IMR-90 (cell line): ENCODE measurements around the gene DENND6B. TPM values are rescaled to one million over a fixed set of nuclear protein-coding genes. Genes with fewer than 3 reads are reported as not detected.

Experiments used
- ATAC-seq: fragments of 200-7000 bp; cut with Tn5 transposase; 2 replicates; pipeline ENCODE4 v1.9.1; 2020; ENCODE audit warnings: low read depth, mild to moderate bottlenecking, moderate library complexity
- BruUV-seq: library from RNA; stranded (reverse); fragments of 400-500 nt; replicated peaks from 2 replicates; lab custom pipeline; 2021; lab: Mats Ljungman, UMichigan
- CTCF ChIA-PET: fragments of 300-600 bp; formaldehyde crosslinking; extraction: SDS; loops from one replicate; lab custom pipeline; 2021; ENCODE audit warnings: antibody characterized with exemption; lab: Yijun Ruan, JAX
- POLR2A ChIA-PET: fragments of 300-600 bp; sonication (Branson Sonifier 250); formaldehyde crosslinking; loops from one replicate; lab custom pipeline; 2022; ENCODE audit warnings: antibody characterized with exemption; ENCODE audit not compliant: unreplicated experiment; lab: Charles Lee
- DNase-seq: peaks from one replicate; pipeline ENCODE4 v3.0.0; 2013
- H2AFZ ChIP-seq: replicated peaks from 2 replicates; pipeline ENCODE3; 2013; ENCODE audit warnings: low read length, mild to moderate bottlenecking; ENCODE audit not compliant: poor library complexity
- H2AK5ac ChIP-seq: 2 replicates; pipeline ENCODE4 v1.6.1; 2013; ENCODE audit warnings: low read depth, low read length, inconsistent platforms
- H2AK9ac ChIP-seq: replicated peaks from 2 replicates; pipeline ENCODE3; 2013; ENCODE audit warnings: mild to moderate bottlenecking, low read depth, low read length, moderate library complexity; ENCODE audit not compliant: poor library complexity
- H2BK120ac ChIP-seq: 2 replicates; pipeline ENCODE4 v1.6.1; 2013; ENCODE audit warnings: low read depth, low read length, inconsistent platforms
- H2BK15ac ChIP-seq: 3 replicates; pipeline ENCODE4 v1.6.1; 2013; ENCODE audit warnings: low read depth, low read length, inconsistent platforms
- H2BK20ac ChIP-seq: 2 replicates; pipeline ENCODE4 v1.6.1; 2013; ENCODE audit warnings: low read depth, mild to moderate bottlenecking, inconsistent platforms, low read length, moderate library complexity
- H2BK5ac ChIP-seq: 2 replicates; pipeline ENCODE4 v1.6.1; 2013; ENCODE audit warnings: mild to moderate bottlenecking, low read depth, low read length, inconsistent platforms; ENCODE audit not compliant: poor library complexity, severe bottlenecking
- H3K14ac ChIP-seq: replicated peaks from 2 replicates; pipeline ENCODE4 v1.6.1; 2013; ENCODE audit warnings: low read depth, low read length, inconsistent platforms
- H3K18ac ChIP-seq: 2 replicates; pipeline ENCODE4 v1.6.1; 2013; ENCODE audit warnings: low read depth, low read length, control low read depth
- H3K23ac ChIP-seq: 2 replicates; pipeline ENCODE4 v1.6.1; 2013; ENCODE audit warnings: low read depth, low read length, inconsistent platforms
- H3K27ac ChIP-seq: 2 replicates; pipeline ENCODE4 v1.5.1; 2013; ENCODE audit warnings: mild to moderate bottlenecking, control low read depth, low read length; ENCODE audit not compliant: insufficient read depth
- H3K27me3 ChIP-seq: 2 replicates; pipeline ENCODE4 v1.6.1; 2013; ENCODE audit warnings: low read length; ENCODE audit not compliant: control insufficient read depth, insufficient read depth
- H3K36me3 ChIP-seq: 2 replicates; pipeline ENCODE4 v1.6.1; 2013; ENCODE audit warnings: low read length, mixed read lengths; ENCODE audit not compliant: control insufficient read depth, insufficient read depth
- H3K4ac ChIP-seq: 2 replicates; pipeline ENCODE4 v1.6.1; 2013; ENCODE audit warnings: low read depth, low read length, inconsistent platforms
- H3K4me1 ChIP-seq: 2 replicates; pipeline ENCODE4 v1.6.1; 2013; ENCODE audit warnings: low read length, mixed read lengths; ENCODE audit not compliant: control insufficient read depth, insufficient read depth
- H3K4me2 ChIP-seq: 2 replicates; pipeline ENCODE4 v1.6.1; 2013; ENCODE audit warnings: low read depth, mild to moderate bottlenecking, control low read depth, low read length, moderate library complexity
- H3K4me3 ChIP-seq: 2 replicates; pipeline ENCODE4 v1.5.1; 2013; ENCODE audit warnings: low read depth, mild to moderate bottlenecking, control low read depth, low read length, moderate library complexity; ENCODE audit not compliant: insufficient read depth
- H3K56ac ChIP-seq: 2 replicates; pipeline ENCODE4 v1.6.1; 2013; ENCODE audit warnings: low read length, inconsistent platforms; ENCODE audit not compliant: insufficient read depth; ENCODE audit errors: extremely low read depth
- H3K79me1 ChIP-seq, 2 experiments: 2 replicates each; pipeline ENCODE4 v1.6.1; 2013; ENCODE audit warnings: low read length in 2 of 2, inconsistent platforms in 1 of 2, low read depth in 1 of 2
- H3K9ac ChIP-seq: 2 replicates; pipeline ENCODE4 v1.6.1; 2013; ENCODE audit warnings: low read depth, low read length, control low read depth
- H3K9me1 ChIP-seq: 2 replicates; pipeline ENCODE4 v1.6.1; 2013; ENCODE audit warnings: low read length, inconsistent platforms; ENCODE audit not compliant: insufficient read depth
- H3K9me3 ChIP-seq: 2 replicates; pipeline ENCODE4 v1.6.1; 2013; ENCODE audit warnings: low read length; ENCODE audit not compliant: control insufficient read depth, insufficient read depth
- H4K20me1 ChIP-seq: 2 replicates; pipeline ENCODE4 v1.6.1; 2013; ENCODE audit warnings: low read length, inconsistent platforms; ENCODE audit not compliant: insufficient read depth
- H4K5ac ChIP-seq: 2 replicates; pipeline ENCODE4 v1.6.1; 2013; ENCODE audit warnings: mild to moderate bottlenecking, low read depth, low read length, control low read depth
- H4K8ac ChIP-seq, 2 experiments: 2 replicates each; pipeline ENCODE4 v1.6.1; 2013; ENCODE audit warnings: low read depth in 2 of 2, low read length in 2 of 2, control low read depth in 1 of 2, inconsistent platforms in 1 of 2
- H4K91ac ChIP-seq: 2 replicates; pipeline ENCODE4 v1.6.1; 2013; ENCODE audit warnings: low read depth, low read length, inconsistent platforms; ENCODE audit not compliant: insufficient read depth
- BHLHE40 ChIP-seq: fragments of 150-350 bp; IDR thresholded peaks from 2 replicates; pipeline ENCODE4 v1.6.1; 2016; ENCODE audit warnings: mild to moderate bottlenecking, low read depth, low read length
- CEBPB ChIP-seq: IDR thresholded peaks from 2 replicates; pipeline ENCODE4 v1.6.1; 2012; ENCODE audit warnings: low read depth, low read length, improper control_type of control experiment
- MAFK ChIP-seq: IDR thresholded peaks from 2 replicates; pipeline ENCODE4 v1.6.1; 2012; ENCODE audit warnings: low read depth, low read length, improper control_type of control experiment
- MAZ ChIP-seq: IDR thresholded peaks from 2 replicates; pipeline ENCODE4 v1.6.1; 2012; ENCODE audit warnings: low read depth, mild to moderate bottlenecking, low read length, improper control_type of control experiment, moderate library complexity, borderline replicate concordance
- MXI1 ChIP-seq: IDR thresholded peaks from 2 replicates; pipeline ENCODE4 v1.6.1; 2012; ENCODE audit warnings: low read depth, mild to moderate bottlenecking, low read length, moderate library complexity, borderline replicate concordance
- POLR2A ChIP-seq: IDR thresholded peaks from 2 replicates; pipeline ENCODE4 v1.6.1; 2012; ENCODE audit warnings: mild to moderate bottlenecking, low read depth, low read length
- RAD21 ChIP-seq: IDR thresholded peaks from 2 replicates; pipeline ENCODE4 v1.6.1; 2012; ENCODE audit warnings: low read length, improper control_type of control experiment
- RFX5 ChIP-seq: IDR thresholded peaks from 2 replicates; pipeline ENCODE4 v1.8.0; 2012; ENCODE audit warnings: low read depth, mild to moderate bottlenecking, low read length, moderate library complexity
- WGBS, 2 experiments: methylation state at CpG; one replicate each; pipeline versions ENCODE4 v1.1.5 to v1.1.7; 2013; ENCODE audit warnings: missing lambda C conversion rate in 2 of 2; ENCODE audit not compliant: insufficient read length in 1 of 2; ENCODE audit errors: extremely low coverage in 2 of 2; 5-methylcytosine and 5-hydroxymethylcytosine counted together
- dilution Hi-C: fragments of 300-500 bp; cut with HindIII; formaldehyde crosslinking; loops from one replicate; pipeline ENCODE4 v1.14.3; 2018; ENCODE audit warnings: low sequenced_read_pairs; ENCODE audit not compliant: unreplicated experiment
- in situ Hi-C: fragments of 300-500 bp; cut with MboI; formaldehyde crosslinking; loops from 3 replicates; pipeline ENCODE4 v1.14.3; 2019; ENCODE audit warnings: low sequenced_read_pairs, inconsistent platforms, mixed read lengths
- intact Hi-C: fragments of 100-400 bp; cut with micrococcal nuclease; formaldehyde crosslinking; loops from 2 replicates; pipeline ENCODE4 v1.10.0; 2022
- polyA plus RNA-seq, 3 experiments: library from polyadenylated mRNA; depleted of rRNA; stranded (reverse); fragments of >200 nt; gene quantifications; 2 replicates each; pipeline ENCODE4 v1.2.3, GENCODE V29; 2012; ENCODE audit warnings: low replicate concordance in 1 of 3
- total RNA-seq: library from RNA; depleted of rRNA; stranded (reverse); fragments of >200 nt; gene quantifications from 2 replicates; pipeline ENCODE4 v1.2.3, GENCODE V29; 2012
- TF ChIP-seq, protein P1 (sequence below): fragments of 150-350 bp; IDR thresholded peaks from 2 replicates; pipeline ENCODE4 v1.6.1; 2017; ENCODE audit warnings: mild to moderate bottlenecking, antibody characterized with exemption, low read length, low read depth
- TF ChIP-seq, protein P2 (sequence below): fragments of 150-350 bp; IDR thresholded peaks from 2 replicates; pipeline ENCODE4 v1.6.1; 2016; ENCODE audit warnings: low read depth, mild to moderate bottlenecking, low read length, moderate library complexity, borderline replicate concordance

DENND6B gene
- total and polyA plus RNA-seq, 2 of the 4 experiments (the other 2 are of a cell fraction), result 0.36 to 4.9 TPM

GRCh38 chr22:50338042-50338573 is 11.3 kb upstream of the DENND6B start:
- BruUV-seq, result no TSS peak

More at GRCh38 chr22:50338042-50338573, 11.3 kb upstream of the DENND6B start:
- H2AFZ ChIP-seq, result peak overlapping the region; percentile 67
- no peak overlapping the region for H2BK15ac ChIP-seq
- TF ChIP-seq RFX5 (no peak), MAZ (no peak), MXI1 (no peak), POLR2A (no peak), CEBPB (no peak), BHLHE40 (no peak), MAFK (no peak), RAD21 (no peak)
- TF ChIP-seq, protein P1, sequence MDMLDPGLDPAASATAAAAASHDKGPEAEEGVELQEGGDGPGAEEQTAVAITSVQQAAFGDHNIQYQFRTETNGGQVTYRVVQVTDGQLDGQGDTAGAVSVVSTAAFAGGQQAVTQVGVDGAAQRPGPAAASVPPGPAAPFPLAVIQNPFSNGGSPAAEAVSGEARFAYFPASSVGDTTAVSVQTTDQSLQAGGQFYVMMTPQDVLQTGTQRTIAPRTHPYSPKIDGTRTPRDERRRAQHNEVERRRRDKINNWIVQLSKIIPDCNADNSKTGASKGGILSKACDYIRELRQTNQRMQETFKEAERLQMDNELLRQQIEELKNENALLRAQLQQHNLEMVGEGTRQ, result no peak
- TF ChIP-seq, protein P2, sequence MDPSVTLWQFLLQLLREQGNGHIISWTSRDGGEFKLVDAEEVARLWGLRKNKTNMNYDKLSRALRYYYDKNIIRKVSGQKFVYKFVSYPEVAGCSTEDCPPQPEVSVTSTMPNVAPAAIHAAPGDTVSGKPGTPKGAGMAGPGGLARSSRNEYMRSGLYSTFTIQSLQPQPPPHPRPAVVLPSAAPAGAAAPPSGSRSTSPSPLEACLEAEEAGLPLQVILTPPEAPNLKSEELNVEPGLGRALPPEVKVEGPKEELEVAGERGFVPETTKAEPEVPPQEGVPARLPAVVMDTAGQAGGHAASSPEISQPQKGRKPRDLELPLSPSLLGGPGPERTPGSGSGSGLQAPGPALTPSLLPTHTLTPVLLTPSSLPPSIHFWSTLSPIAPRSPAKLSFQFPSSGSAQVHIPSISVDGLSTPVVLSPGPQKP, result no peak
- no peak overlapping the region for H2BK20ac ChIP-seq
- in situ Hi-C loops, result no loop called here
- peaks cover 34% of the 10 kb centered on the region for H3K9me1 ChIP-seq
- no peaks in the 10 kb centered on the region for H3K36me3 ChIP-seq
- H3K14ac ChIP-seq, result no peak overlapping the region; the same call in 1 of the 2 replicates
- dilution Hi-C loops, result no loop called here
- ChIA-PET CTCF (no interaction called here), POLR2A (no interaction called here)
- peaks cover 2% of the 10 kb centered on the region; the same call in 1 of the 2 replicates for H3K4me1 ChIP-seq
- no peak for DNase-seq
- H3K18ac ChIP-seq, result no peak overlapping the region
- WGBS, 2 experiments, result 97% methylated on average over 5 of the region's 5 CpGs; no CpG with 5 or more reads in 1 of the 2 experiments
- H3K9me3 ChIP-seq, result no peaks in the 10 kb centered on the region
- no peak overlapping the region for H3K27ac ChIP-seq
- H3K9ac ChIP-seq, result no peak overlapping the region
- ATAC-seq, result no peak
- no peak overlapping the region for H4K91ac ChIP-seq
- peak overlapping the region; percentile 76; the same call in 1 of the 2 replicates for H2AK5ac ChIP-seq
- peaks cover 5% of the 10 kb centered on the region; the same call in 1 of the 2 replicates for H4K20me1 ChIP-seq
- H3K23ac ChIP-seq, result 0 out of 2 replicates have a peak overlapping the region, but pooled peaks have one; percentile 59
- H3K4me3 ChIP-seq, result no peak overlapping the region
- H3K4me2 ChIP-seq, result no peak overlapping the region
- H3K79me1 ChIP-seq, result peaks cover 14 to 34% of the 10 kb centered on the region in 2 experiments
- no peak overlapping the region for H3K56ac ChIP-seq
- H2BK120ac ChIP-seq, result no peak overlapping the region
- no peaks in the 10 kb centered on the region for H3K27me3 ChIP-seq
- intact Hi-C loops, result no loop called here
- peak overlapping the region; percentile 94 for H2BK5ac ChIP-seq
- H4K5ac ChIP-seq, result no peak overlapping the region
- H4K8ac ChIP-seq, result no peak overlapping the region
- peak overlapping the region; percentile 84 for H2AK9ac ChIP-seq
- no peak overlapping the region; the same call in 1 of the 2 replicates for H3K4ac ChIP-seq
